HG03432 (cell line): Measurements from ENCODE around the gene MRPL17.
"Not testable (repeated sequence)": the region's sequence is repeated elsewhere in the genome, so short reads cannot be mapped to it uniquely, and the experiment has no call there.

Source experiments
- ATAC-seq: cut with Tn5 transposase; IDR thresholded peaks from one replicate; pipeline ENCODE4 v1.9.1; 2021; ENCODE audit warnings: mild to moderate bottlenecking, moderate library complexity; ENCODE audit not compliant: unreplicated experiment

The MRPL17 gene

GRCh38 chr11:6682936-6683861 is at the start of gene MRPL17:
TSS of gene MRPL17 (minus strand) at chr11:6683340. CDS start at chr11:6683296, 44 bp downstream.
- peak; percentile 93 for ATAC-seq

DNA sequence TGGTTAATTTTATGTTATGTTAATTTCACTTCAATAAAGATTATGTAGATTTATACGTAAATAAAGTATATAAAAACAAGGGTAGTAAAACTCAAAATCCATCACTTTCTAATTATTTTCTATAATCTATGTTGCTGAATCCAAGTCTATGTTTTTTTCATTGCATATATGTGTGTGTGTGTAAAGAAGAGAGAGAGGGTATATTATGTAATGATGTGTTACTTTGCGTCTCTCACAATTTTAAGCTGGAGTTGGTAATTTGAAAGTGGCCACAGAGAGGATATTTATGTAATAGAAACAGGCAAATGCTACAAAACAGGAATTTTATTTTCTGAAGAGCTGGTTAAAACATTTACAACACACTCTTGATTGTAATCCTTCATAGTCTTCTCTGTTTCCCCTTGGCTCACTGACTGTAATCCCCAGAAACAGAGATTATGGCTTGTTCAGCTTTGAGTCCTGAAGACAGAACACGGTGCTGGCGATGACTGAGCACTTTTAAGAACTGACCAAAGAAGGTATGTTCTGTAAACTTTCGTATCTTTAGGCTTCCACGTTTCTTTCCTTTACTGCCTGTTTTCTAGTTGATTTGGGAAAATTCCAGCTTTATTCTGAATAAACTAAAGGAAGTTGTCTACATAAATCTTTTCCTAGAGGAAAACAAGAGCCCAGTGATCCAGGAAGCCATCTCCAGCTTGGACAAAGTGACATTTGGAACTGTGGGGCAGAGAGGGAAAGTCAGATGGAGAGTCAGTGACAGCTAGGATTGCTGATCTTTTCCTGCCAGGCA is 45.0 kb upstream of the MRPL17 start:
- ATAC-seq = no peak

DNA sequence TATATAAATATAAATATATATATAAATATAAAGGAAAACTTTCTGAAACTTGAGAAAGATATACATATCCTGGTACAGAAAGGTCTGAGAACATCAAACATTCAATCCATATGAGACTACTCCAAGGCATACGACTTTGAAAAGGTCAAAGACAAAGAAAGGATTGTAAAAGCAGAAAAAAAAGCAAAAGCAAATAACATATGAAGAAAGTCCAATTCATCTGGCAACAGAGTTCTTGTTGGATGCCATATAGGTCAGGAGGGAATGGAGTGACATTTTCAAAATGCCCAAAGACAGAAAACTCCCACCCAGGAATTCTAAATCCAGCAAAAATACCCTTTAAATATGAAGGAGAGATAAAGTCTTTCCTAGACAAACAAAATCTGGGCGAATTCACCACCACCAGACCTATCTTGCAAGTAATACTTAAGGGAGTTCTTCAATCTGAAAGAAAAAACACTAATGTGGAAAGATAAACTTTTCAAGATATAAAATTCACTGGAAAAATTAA is 42.3 kb upstream of the MRPL17 start:
- ATAC-seq = no peak

- no peak for ATAC-seq
Observed at GRCh38 chr11:6724013-6724412, 40.9 kb upstream of the MRPL17 start.

- ATAC-seq = no peak
Observed at GRCh38 chr11:6721343-6721742, 38.2 kb upstream of the MRPL17 start.

GRCh38 chr11:6719576-6719975 is 36.4 kb upstream of the MRPL17 start:
- ATAC-seq = no peak

DNA sequence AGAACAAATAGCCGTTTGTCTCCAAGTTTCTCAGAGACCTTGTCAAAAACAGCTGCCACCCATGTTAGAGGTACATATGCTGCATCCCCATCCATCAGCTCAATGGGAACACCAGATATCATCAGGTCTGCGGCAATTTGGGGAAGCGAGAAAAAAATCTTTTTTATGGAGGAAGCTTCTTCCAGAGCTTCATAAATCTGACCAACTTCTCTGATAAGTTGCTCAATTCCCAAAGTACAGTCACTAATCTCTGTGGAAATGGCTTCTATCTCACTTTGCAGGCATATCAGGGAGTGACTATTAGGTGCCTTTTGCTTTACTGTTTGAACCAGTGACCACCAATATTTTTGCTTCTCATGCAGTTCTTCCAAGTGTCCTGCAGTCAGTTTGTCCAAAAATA is 34.3 kb upstream of the MRPL17 start:
- ATAC-seq = no peak

GRCh38 chr11:6711552-6711951 is 28.4 kb upstream of the MRPL17 start:
- not testable (repeated sequence) for ATAC-seq

- ATAC-seq = no peak
Observed at GRCh38 chr11:6708876-6709275, 25.7 kb upstream of the MRPL17 start.

- peak; percentile 50 for ATAC-seq
Observed at GRCh38 chr11:6705905-6706535, 22.9 kb upstream of the MRPL17 start.

DNA sequence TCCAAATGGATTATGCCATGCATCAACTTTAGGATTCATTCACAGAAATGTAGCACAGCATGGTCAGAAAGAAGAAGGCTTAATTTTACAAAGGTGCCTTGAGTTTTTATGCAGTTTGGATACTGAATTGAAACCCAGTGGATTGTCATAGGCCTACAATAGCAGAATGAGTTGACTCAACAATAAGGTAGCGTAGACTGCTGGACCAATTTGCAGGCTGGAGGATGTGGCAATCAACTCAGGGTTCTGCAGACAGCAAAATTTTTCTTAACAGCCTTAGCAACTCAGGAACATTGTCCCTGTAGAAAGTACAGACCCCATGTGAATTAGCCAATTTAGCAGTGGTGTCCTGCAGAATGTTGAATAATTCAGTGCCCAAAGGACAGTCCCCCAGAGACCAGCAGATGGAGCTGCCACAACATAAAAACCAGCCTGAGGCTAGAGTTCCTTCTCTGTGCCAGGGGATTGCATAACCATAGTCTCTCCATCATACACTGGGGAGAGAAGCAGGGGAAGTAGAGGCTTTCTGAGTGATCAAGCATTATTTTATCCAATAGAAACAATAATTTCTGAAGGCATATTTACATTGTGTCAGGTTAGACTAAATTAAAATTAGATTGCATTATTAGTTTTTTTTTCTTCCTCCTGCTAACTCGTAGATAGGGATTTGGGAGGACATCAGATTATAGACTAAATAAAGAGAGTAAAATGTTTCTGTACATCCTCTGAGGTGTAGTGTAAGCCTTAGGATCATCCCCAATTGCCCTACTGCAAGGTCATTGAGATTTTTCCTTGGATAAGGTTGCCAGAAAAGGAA is 20.3 kb upstream of the MRPL17 start:
- ATAC-seq = peak; percentile 62

- not testable (repeated sequence) for ATAC-seq
Observed at GRCh38 chr11:6701955-6702354, 18.8 kb upstream of the MRPL17 start.

DNA sequence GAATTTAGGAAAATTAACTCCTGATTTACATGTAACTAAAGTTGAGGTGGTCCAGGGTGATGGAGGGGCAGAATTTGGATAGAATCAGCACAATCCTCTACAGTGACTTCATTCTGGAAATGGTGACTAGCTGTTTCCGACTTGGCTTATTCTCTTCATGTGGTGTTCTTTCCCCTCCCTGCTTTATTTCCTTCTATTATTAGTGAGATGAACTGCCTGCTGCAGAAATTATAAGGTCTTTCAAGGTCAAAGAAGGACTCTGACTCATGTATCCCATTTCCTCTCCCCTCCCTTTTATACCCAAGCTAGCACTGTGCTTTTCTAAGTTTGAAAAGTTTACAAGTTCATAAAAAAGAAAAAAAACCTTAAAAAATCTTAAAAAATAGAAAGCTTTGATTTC is 12.2 kb upstream of the MRPL17 start:
- no peak for ATAC-seq

- ATAC-seq = no peak
Observed at GRCh38 chr11:6694229-6694535, 11.0 kb upstream of the MRPL17 start.

- ATAC-seq = no peak
Observed at GRCh38 chr11:6693342-6694228, 10.4 kb upstream of the MRPL17 start.

- no peak for ATAC-seq
Observed at GRCh38 chr11:6692128-6692527, 9.0 kb upstream of the MRPL17 start.

GRCh38 chr11:6690431-6691132 is 7.4 kb upstream of the MRPL17 start:
- not testable (repeated sequence) for ATAC-seq

GRCh38 chr11:6687876-6688275 is 4.7 kb upstream of the MRPL17 start:
- no peak for ATAC-seq

GRCh38 chr11:6686006-6686405 is 2.9 kb upstream of the MRPL17 start:
- ATAC-seq = no peak
